NCI-H187 (cell line): ENCODE results near the gene ZNF808.
"Not testable (repeated sequence)": the region's sequence is repeated elsewhere in the genome, so short reads cannot be mapped to it uniquely, and the experiment has no call there.

ENCODE experiments used
- DNase-seq, 2 experiments: peaks; one replicate each; lab custom pipeline; 2025; lab: John Stamatoyannopoulos, UW

The ZNF808 gene

DNA sequence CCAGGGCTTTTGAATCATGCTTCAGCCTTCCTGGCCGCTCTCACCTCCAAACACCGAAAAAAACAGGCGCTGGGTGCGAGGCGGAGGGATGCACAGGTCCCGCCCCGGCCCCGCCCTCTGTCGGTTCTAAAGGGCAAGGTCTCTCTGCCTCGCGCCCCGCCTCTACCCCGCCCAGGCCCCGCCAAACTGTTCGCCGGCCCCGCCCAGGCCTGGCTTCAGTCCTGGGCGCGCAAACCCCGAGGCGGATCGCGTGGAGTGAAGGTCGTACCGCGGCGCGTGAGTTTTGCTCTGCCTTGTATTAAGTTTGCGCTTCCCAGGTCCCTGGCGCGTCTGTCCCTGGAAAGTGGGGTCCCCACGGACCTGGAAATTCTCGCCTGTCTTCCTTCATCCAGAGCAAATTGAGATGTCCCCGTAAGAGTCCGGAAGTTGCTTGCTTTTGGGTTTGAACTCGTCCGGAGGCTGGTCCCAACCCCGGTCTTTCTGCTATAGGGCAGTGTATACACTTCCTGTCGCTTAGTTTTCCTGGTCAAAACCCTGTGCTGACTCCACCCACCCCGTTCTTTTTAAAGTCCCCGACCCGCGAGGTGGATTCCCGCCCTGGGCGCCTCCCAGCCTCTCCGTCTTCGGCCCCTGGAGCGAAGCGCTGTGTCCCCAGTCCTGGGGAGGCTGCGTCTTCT is 8.4 kb downstream of the ZNF808 start:
- no peak for DNase-seq

DNA sequence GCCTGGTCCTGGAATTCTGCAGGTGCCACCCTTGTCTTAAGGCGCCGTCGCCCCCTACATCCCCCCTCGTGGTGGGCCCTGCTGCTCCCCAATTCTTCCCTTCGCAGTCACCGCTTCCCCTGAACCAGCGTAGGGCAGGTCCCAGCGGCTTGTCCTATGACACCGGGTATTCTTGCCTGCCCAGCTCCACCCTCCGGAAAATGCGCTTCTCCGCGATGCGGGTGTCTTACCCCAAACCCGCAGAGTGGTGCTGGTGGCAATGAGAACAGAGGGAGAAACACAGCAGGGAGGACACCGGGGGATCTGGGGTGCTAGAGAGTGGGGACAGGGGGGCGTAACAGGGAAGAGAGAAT is 9.0 kb downstream of the ZNF808 start:
- DNase-seq, result no peak

DNA sequence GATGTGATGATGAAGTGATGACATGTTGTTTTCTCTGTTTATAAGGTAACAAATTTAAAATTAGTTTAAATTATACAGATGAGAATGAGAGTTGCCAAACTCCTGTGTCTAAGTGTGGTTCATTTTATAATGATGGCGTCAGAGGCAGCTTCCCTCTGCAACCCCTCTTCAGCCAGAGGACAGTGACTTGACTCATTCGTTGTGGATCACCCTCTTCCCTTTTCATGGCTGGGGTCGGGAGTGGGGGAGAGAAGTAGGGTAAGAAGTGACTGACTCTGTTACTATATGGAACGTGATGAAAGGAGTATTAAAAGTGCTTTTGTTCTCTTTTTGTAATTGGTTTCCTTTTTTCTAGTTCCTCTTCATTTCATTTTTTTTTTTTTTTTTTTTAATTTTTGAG is 11.3 kb downstream of the ZNF808 start:
- not testable (repeated sequence) for DNase-seq

DNA sequence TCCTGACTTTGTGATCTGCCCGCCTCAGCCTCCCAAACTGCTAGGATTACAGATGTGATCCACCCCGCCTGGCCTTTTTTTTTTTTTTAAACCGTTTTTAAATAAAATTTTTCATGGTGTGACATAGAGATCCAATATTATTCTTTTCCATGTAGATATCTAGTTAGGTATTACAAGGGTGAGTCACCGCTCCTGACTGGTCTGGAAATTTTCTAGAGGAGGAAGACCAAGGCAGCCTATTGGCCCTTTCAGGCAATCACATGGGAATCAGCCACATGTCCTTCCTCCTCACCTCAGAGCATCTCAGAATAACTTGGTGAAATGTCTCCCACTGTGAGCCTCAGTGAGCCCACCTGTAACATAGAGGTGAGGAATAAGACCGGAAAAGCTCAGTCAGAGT is 13.7 kb downstream of the ZNF808 start:
- DNase-seq, result not testable (repeated sequence)

DNA sequence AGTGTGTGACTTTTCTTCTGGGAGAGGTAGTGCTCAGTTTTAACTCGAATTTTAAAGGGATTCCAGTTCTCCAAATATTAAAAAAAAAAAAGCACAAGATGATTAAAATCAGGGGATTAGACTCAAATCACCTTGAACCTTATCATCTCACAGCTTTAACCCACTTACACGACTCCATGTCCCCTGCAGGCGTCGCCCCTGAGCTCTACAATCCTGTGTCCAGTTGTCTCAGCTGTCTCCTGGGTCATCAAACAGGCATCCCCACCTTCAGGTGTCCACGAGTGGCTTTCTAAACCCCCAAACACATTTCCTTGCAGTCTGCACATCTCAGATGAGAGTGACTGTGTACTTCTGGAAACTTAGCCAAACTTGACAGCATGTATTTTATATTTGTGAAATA is 14.1 kb downstream of the ZNF808 start:
- DNase-seq, result no peak

DNA sequence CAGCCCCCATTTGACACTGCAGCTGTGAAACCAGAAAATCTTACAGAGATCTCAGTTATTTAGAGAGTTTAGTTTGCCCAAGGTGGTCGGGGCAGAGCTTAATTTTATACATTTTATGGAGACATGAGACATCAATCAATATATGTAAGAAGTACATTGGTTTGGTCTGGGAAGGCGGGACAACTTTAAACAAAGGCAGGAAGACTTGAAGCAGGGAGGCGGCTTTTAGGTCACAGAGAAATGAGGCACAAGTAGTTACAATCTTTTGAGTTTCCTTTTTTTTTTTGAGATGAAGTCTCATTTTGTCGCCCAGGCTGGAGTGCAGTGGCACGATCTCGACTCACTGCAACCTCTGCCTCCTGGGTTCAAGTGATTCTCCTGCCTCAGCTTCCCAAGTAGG is 15.1 kb downstream of the ZNF808 start:
- not testable (repeated sequence) for DNase-seq

GRCh38 chr19:52542984-52543664 is 15.7 kb downstream of the ZNF808 start:
- DNase-seq, result no peak

GRCh38 chr19:52554216-52554971 is 26.9 kb downstream of the ZNF808 start:
- no peak for DNase-seq

GRCh38 chr19:52557231-52557995 is 29.9 kb downstream of the ZNF808 start:
- no peak for DNase-seq

- not testable (repeated sequence) for DNase-seq
Observed at GRCh38 chr19:52558732-52559445, 31.4 kb downstream of the ZNF808 start.

DNA sequence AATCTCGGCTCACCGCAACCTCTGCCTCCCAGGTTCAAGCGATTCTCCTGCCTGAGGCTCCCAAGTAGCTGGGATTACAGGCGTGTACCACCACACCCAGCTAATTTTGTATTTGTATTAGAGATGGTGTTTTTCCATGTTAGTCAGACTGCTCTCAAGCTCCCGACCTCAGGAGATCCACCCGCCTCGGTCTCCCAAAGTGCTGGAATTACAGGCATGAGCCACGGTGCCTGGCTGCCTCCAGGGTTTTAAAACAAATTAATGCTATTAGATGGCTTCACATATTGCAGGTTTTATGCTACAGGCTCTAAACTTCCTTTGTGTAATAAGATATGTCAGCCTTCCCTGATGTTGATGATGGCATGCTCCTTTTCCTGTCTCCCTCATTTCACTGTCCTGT is 34.1 kb downstream of the ZNF808 start:
- DNase-seq, result not testable (repeated sequence)

GRCh38 chr19:52566121-52566520 is 38.7 kb downstream of the ZNF808 start:
- DNase-seq, result no peak

DNA sequence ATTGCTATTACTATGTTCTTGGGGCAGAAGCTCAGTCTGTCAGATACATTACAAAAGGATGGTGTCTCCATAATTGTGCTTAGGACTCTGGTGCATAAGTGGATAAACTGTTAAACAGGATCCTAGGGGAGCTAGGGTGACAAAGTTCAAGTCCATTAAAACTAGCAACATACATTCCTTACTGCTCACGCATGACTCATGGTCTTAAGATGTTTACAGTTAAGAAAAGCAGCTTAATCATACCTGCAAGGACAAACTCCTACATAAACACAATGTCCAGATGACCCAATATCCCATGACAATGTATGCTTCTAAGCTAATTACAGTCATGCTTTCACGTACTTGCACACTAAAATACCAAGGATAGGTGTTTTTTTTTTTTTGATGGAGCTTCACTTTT is 39.1 kb downstream of the ZNF808 start:
- no peak for DNase-seq

- DNase-seq, result no peak
Observed at GRCh38 chr19:52567921-52568320, 40.5 kb downstream of the ZNF808 start.

DNA sequence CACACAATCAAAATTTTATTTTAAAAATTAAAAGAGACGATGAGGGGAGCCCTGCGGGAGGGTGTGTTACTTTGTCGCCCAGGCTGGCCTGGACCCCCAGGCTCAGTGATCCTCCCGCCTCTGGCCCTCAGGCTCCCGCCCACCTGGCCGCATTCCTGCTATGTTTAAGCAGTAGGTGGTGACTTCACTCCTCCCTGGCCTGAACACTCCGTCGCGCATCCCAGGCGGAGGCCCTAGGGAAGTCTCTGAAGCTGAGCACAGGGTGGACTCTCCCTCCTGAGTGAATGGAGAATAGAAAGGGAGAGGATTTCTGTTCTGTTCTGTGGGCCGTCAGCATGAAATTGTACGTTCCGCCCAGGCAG is 42.2 kb downstream of the ZNF808 start:
- DNase-seq, result not testable (repeated sequence)

DNA sequence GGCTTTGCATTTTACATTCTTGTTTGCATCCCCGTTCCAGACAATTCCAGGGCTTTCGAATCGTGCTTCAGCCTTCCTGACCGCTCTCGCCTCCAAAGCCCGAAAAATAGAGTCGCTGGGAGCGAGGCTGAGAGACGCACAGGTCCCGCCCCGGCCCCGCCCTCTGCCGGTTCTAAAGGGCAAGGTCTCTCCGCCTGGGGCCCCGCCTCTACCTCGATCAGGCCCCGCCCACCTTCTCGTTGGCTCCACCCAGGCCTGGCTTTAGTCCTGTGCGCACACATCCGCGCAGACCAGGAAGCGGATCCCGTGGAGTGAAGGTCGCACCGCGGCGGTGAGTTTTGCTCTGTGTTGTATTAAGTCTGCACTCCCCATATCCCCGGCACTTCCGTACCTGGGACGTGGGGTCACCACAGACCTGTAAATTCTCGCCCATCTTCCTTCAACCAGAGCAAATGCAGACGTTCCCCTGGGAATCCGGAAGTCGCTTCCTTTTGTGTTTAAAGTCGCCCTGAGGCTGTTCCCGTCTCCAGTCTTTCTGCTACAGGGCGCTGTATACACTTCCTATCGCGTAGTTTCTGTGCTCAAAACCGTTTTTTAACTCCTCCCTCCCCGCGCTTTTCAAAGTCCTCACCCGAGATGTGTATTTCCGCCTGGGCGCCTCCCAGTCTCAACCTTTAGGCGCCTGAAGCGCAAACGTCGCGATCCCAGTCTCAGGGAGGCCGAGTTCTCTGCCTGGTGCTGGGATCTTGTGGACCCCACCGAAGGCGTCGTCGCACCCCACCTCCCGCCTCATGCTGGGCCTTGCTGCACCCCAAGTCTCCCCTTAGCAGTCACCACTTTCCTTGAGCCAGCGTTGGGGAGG is 42.8 kb downstream of the ZNF808 start, which contains the start of gene ZNF701:
Gene ZNF701, plus strand, starts transcription at position 288 of the 862 bp plus-strand sequence. CDS start 3,861 bp downstream, outside the sequence.
- DNase-seq, result peak; percentile 88 to 98

DNA sequence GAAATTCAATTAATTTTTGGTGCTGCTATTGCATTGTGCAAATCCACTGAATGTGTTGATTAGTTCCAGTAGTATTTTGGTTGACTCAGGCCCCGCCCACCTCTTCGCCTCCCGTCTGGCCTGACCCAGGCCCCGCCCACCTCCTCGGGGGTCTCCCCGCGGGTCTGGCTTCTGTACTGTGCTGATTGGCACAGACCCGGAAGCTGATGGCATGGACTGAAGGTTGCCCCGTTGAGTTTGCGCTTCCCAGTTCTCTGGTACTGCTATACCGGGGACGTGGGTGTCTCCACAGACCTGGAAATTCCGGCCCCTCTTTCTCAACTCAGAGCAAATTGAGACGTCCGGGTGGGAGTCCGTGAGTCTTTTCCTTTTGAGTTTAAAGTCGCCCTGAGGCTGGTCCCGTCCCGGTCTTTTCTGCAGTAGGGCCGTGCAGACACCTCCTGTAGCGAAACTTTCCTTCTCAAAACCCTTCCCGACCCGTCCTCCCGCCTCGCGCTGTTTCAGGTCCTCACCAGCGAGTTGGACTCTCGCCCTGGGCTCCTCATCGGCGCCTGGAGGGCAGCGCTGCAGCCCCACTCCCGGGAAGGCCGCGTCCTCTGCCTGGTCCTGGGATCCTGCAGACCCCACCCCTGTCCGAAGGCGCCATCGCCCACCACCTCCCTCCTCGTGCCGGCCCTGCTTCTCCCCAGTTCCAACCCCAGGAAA is 57.4 kb downstream of the ZNF808 start:
- no peak for DNase-seq

DNA sequence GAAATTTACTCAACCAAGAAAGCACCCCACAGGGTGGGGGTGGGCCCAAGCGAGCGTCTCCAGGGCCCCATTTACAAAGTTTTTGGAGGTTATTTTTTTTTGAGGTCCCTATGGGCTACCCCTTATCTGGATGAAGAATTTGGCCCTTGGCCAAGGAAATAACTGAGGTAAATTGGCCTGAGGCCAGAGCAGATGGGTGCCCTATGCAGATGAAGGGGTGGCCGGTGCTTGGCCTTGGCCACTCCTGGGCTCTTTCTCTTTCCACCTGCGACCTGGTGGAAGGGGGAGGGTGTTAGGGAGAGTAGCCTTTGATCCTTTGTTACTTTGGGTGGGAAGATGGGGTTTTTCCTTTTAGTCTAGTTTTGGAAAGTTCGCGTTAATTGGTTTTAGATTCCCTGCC is 58.1 kb downstream of the ZNF808 start:
- no peak for DNase-seq

DNA sequence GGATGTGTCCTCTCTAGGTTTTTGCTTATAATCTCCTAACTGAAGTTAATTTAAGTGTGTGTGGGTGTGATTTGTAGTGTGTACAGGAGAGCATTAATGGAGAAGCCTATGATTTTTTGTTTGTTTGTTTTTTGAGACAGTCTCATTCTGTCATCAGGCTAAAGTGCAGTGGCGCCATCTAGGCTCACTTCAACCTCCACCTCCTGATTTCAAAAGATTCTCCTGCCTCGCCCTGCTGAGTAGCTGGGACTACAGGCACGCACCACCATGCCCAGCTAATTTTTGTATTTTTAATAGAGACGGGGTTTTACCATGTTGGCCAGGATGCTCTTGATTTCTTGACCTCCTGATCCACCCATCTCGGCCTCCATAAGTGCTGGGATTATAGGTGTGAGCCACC is 63.3 kb downstream of the ZNF808 start:
- no peak for DNase-seq

GRCh38 chr19:52592301-52592700 is 64.8 kb downstream of the ZNF808 start:
- no peak for DNase-seq
